Peyer's patch (tissue), 4 donors: ENCODE measurements around the gene MIAT. TPM values are rescaled to one million over a fixed set of nuclear protein-coding genes. Genes with fewer than 3 reads are reported as not detected.
A peak's percentile ranks its signal among the peaks of the same experiment; 100 is the strongest.

ENCODE experiments used
- DNase-seq, 3 donors: peaks; one replicate each; pipeline ENCODE4 v3.0.0-alpha.2; 2017 to 2019
- H3K27ac ChIP-seq, 4 donors: fragments of 200-600 bp; sonication (generic); one replicate each; pipeline ENCODE4 v1.5.1; 2016 to 2019
- H3K27me3 ChIP-seq, 2 donors: fragments of 200-600 bp; sonication (generic); one replicate each; pipeline ENCODE4 v1.5.1; 2019
- H3K36me3 ChIP-seq, 3 donors: fragments of 200-600 bp; sonication (generic); one replicate each; pipeline ENCODE4 v1.5.1; 2016 to 2019
- H3K4me1 ChIP-seq, 4 donors: fragments of 200-600 bp; sonication (generic); one replicate each; pipeline ENCODE4 v1.5.1; 2016 to 2019
- H3K4me3 ChIP-seq, 4 donors: fragments of 200-600 bp; sonication (generic); 1 replicate in 3 of 4; 2 replicates in 1 of 4; pipeline ENCODE4 v1.5.1; 2016 to 2019; ENCODE audit warnings: mild to moderate bottlenecking in 1 of 4
- H3K9me3 ChIP-seq, 4 donors: fragments of 200-600 bp; sonication (generic); one replicate each; pipeline ENCODE4 v1.5.1; 2016 to 2019; ENCODE audit warnings: mild to moderate bottlenecking in 1 of 4
- POLR2A ChIP-seq, 2 donors: fragments of 450-650 bp; IDR thresholded peaks; one replicate each; pipeline ENCODE4 v1.5.1; 2017; ENCODE audit warnings: antibody characterized with exemption in 2 of 2, mild to moderate bottlenecking in 2 of 2, moderate library complexity in 2 of 2
- total RNA-seq, 4 donors: library from RNA; depleted of rRNA; stranded (reverse); fragments of >200 nt; gene quantifications; one replicate each; pipeline ENCODE4 v1.1.0, GENCODE V29; 2016
- TF ChIP-seq, protein P1 (sequence below), 6 experiments: fragments of 450-650 bp in 4 of 6; fragments of 200-600 bp in 2 of 6; sonication (generic) in 1 of 6; IDR thresholded peaks; one replicate each; pipeline ENCODE4 v1.5.1; 2017 to 2019; ENCODE audit warnings: antibody characterized with exemption in 6 of 6, mild to moderate bottlenecking in 3 of 6, moderate library complexity in 1 of 6

Gene MIAT
- total RNA-seq, 4 donors from 2014 or later = 2.5 to 31.4 (median 5.9) TPM

DNA sequence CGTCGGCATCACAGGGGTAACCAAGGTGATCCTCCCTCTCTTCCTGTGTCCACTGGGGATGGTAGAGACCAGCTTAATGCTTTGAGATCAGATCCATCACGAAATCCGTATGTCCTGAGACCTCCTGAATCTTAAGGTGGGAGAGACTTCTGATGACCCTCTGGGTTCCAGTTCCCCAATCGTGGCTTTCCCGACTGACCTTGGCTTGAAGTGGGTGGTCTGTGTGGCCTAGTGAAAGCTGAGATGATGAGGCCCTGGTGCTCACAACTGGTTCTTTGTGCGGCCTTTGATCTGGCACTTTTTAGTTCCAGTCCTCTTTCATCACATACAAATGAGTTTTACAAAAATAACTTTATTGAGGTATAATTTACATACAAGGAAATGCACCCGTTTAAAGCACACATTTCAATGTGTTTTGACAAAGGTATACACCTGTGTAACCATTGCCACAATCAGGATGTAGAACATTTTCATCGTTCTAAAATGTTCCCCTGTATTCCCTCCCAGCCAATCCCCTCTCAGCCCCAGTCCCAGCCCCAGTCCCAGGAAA, 6.1 kb downstream of the MIAT start:
- H3K9me3 ChIP-seq = no peaks in the 10 kb centered on the region
- H3K4me1 ChIP-seq = peaks cover 0 to 5% (median 3%) of the 10 kb centered on the region in 4 donors
- peak overlapping the region in 2 of 4 donors; percentile 7 to 48 for H3K27ac ChIP-seq
- no peaks in the 10 kb centered on the region for H3K36me3 ChIP-seq
- H3K4me3 ChIP-seq = no peak overlapping the region
- TF ChIP-seq, protein P1, sequence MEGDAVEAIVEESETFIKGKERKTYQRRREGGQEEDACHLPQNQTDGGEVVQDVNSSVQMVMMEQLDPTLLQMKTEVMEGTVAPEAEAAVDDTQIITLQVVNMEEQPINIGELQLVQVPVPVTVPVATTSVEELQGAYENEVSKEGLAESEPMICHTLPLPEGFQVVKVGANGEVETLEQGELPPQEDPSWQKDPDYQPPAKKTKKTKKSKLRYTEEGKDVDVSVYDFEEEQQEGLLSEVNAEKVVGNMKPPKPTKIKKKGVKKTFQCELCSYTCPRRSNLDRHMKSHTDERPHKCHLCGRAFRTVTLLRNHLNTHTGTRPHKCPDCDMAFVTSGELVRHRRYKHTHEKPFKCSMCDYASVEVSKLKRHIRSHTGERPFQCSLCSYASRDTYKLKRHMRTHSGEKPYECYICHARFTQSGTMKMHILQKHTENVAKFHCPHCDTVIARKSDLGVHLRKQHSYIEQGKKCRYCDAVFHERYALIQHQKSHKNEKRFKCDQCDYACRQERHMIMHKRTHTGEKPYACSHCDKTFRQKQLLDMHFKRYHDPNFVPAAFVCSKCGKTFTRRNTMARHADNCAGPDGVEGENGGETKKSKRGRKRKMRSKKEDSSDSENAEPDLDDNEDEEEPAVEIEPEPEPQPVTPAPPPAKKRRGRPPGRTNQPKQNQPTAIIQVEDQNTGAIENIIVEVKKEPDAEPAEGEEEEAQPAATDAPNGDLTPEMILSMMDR (IDR thresholded peaks at IDR 0.05) = no peak
- TF ChIP-seq POLR2A (IDR thresholded peaks at IDR 0.05) = no peak
- peak in 1 of 3 donors; percentile 51 for DNase-seq
- H3K27me3 ChIP-seq = no peaks in the 10 kb centered on the region

DNA sequence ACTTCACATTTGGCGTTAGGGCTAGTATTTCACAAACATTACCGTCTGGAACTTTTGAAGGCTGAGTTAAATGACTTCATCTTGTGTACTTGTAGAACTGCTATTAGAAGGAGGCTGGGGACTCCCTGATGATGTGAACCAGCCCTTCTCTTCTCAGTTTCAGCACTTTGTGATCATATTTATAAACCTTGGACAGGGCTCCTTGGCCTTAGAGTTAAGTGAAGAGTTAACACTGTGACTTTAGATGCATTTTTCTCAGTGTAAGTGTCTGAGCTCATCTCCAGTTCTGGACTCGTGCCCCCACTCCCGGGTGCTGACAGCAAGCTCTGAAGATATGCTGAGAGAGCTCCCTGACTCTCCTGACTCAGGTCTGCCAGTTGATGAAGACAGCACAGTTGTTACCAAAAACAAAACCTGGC, 8.4 kb downstream of the MIAT start:
- Histone ChIP-seq H3K36me3 (no peaks in the 10 kb centered on the region), H3K9me3 (no peaks in the 10 kb centered on the region), H3K27me3 (no peaks in the 10 kb centered on the region), H3K4me1 (peaks cover 0 to 3% (median 1%) of the 10 kb centered on the region in 4 donors), H3K4me3 (no peak overlapping the region), H3K27ac (no peak overlapping the region)
- no peak for TF ChIP-seq POLR2A (IDR thresholded peaks at IDR 0.05)
- TF ChIP-seq, protein P1 (IDR thresholded peaks at IDR 0.05) = peak in 1 of 6 experiments; percentile 3
- no peak for DNase-seq

DNA sequence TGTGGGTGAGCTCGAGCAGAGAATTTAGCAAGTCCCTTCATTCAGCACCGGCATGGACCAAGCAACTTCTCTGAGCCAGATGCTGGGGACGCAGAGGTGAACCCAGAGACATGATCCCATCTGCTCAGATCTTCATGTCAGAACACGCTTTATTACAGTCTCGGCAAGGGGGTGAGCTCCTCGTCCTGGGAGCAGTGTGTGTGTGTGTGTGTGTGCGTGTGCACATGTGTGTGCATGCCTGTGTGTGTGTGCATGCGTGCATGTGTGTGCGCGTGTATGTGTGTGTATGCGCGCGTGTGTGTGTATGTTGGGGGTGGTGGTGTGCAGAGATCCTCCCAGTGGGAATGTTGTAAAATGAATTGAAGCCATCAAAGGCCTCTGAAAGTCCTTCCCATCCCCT, 9.8 kb downstream of the MIAT start:
- TF ChIP-seq, protein P1 (IDR thresholded peaks at IDR 0.05) = no peak
- no peak for TF ChIP-seq POLR2A (IDR thresholded peaks at IDR 0.05)
- Histone ChIP-seq H3K36me3 (no peaks in the 10 kb centered on the region), H3K9me3 (no peaks in the 10 kb centered on the region), H3K4me1 (peaks cover 0 to 14% (median 6%) of the 10 kb centered on the region in 4 donors), H3K27ac (no peak overlapping the region), H3K4me3 (no peak overlapping the region), H3K27me3 (no peaks in the 10 kb centered on the region)
- no peak for DNase-seq

DNA sequence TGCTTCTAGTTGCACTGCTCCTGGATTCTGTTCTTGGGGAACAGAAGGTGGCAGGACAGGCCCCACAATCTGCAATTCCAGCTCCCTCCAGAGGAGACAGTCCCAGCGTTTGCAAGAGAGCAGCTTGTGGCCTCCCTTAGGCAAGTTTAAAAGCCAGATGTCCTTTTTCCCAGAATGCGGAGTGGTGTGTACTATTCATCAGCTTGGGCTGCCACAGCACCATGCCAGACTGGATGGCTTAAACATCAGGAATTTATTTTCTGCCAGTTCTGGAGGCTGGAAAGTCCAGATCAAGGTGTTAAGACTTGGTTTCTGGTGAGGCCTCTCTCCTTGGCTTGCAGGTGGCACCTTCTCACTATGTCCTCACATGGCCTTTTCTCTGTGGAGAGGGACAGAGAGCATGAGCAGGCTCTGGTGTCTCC, 11.7 kb downstream of the MIAT start:
- no peaks in the 10 kb centered on the region for H3K36me3 ChIP-seq
- no peak overlapping the region for H3K27ac ChIP-seq
- H3K27me3 ChIP-seq = no peaks in the 10 kb centered on the region
- no peak overlapping the region for H3K4me3 ChIP-seq
- peak in 1 of 3 donors; percentile 54 for DNase-seq
- no peaks in the 10 kb centered on the region for H3K9me3 ChIP-seq
- TF ChIP-seq, protein P1 (IDR thresholded peaks at IDR 0.05) = peak in 3 of 6 experiments; percentile 11 to 41 (median 37)
- TF ChIP-seq POLR2A (IDR thresholded peaks at IDR 0.05) = no peak
- H3K4me1 ChIP-seq = peaks cover 0 to 22% (median 12%) of the 10 kb centered on the region in 4 donors

DNA sequence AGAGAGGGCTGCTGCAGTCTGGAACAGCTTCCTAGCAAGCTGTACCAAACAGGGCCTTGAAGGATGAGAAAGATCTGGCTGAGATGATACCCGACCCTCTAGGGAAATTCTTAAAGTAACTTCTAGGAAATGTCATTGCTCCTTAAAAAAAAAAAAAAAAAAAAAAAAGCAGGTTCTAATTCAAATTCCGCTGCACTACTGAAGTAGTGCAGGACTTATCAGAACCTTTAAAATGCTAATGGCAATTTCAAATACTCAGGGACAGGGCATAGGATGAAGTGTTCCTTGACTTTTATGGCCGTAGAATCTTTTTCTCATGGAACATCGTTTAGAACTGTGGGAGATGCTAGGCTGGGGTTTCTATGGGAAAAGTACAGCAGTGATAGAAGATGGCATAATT, 13.1 kb downstream of the MIAT start:
- TF ChIP-seq, protein P1 (IDR thresholded peaks at IDR 0.05) = no peak
- TF ChIP-seq POLR2A (IDR thresholded peaks at IDR 0.05) = no peak
- Histone ChIP-seq H3K36me3 (no peaks in the 10 kb centered on the region), H3K27me3 (no peaks in the 10 kb centered on the region), H3K4me3 (no peak overlapping the region), H3K27ac (peak overlapping the region in 2 of 4 donors; percentile 86 to 93), H3K4me1 (peaks cover 0 to 31% (median 25%) of the 10 kb centered on the region in 4 donors), H3K9me3 (no peaks in the 10 kb centered on the region)
- no peak for DNase-seq
